Measurements from ENCODE around the gene CDHR1.

The CDHR1 gene

DNA sequence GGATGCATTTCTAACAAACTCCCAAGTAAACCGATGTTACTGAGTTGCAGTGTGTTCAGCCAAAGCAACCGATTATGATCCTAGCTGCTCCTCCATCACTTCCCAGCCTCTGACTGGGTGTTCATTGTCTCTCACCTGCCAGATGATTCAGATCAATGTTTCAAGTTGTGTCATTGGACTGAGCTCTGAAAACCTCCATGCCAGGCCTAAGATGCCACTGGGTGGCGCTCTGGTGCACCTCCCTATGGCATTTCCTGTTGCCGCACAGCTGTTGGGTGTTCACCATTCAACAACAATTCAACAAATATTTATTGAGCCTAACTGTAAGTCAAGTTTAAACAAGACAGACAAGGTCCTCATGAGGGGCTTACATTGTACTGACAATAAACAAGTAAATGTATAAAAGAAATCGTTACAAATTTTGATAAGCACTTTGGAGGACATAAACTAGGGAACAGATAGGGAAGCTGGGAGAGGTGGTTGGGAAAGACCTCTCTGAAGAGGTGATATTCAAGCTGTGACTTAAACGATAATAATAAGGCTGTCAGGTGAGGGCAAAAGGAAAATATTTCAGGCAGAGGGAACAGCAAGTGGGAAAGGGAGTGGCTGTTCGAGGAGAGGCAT, 73.3 kb downstream of the CDHR1 start:
- H3K4me1 ChIP-seq (ENCODE audit: control insufficient read depth, insufficient read depth, low read length): peaks cover 9% of the 10 kb centered on the region; the same call in 1 of the 2 replicates
- H3K4me3 ChIP-seq (ENCODE audit: low read depth, low read length): no peak overlapping the region
- H3K36me3 ChIP-seq (ENCODE audit: control insufficient read depth, insufficient read depth, low read length): no peaks in the 10 kb centered on the region
- H3K9ac ChIP-seq (ENCODE audit: low read depth, low read length): no peak overlapping the region
- H3K27me3 ChIP-seq (ENCODE audit: control insufficient read depth, insufficient read depth, low read length): no peaks in the 10 kb centered on the region
- no peaks in the 10 kb centered on the region for H3K9me3 ChIP-seq (ENCODE audit: control insufficient read depth, insufficient read depth, low read length)
- H3K27ac ChIP-seq (ENCODE audit: low read depth, low read length): no peak overlapping the region

DNA sequence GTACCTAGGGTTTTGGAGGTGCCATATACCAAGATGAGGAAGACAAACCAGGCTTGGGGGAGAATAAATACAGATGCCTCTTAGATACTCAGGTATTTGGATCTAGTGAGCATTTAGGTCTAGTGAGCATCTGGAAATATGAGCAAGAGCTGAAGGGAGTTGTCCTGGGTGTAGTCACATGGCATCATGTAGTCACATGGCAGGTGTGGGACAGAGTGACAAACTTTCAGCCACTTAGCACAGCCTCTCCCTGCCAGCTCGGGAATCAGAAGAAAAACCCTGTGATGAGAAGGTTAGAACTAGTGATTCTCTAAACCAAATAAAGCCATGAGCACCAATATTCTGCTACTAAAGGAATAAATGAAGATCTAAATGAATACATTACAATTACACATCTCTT, 74.8 kb downstream of the CDHR1 start:
- H3K36me3 ChIP-seq (ENCODE audit: control insufficient read depth, insufficient read depth, low read length): no peaks in the 10 kb centered on the region
- peaks cover 9% of the 10 kb centered on the region; the same call in 1 of the 2 replicates for H3K4me1 ChIP-seq (ENCODE audit: control insufficient read depth, insufficient read depth, low read length)
- no peak overlapping the region for H3K27ac ChIP-seq (ENCODE audit: low read depth, low read length)
- H3K9me3 ChIP-seq (ENCODE audit: control insufficient read depth, insufficient read depth, low read length): no peaks in the 10 kb centered on the region
- no peaks in the 10 kb centered on the region for H3K27me3 ChIP-seq (ENCODE audit: control insufficient read depth, insufficient read depth, low read length)
- H3K9ac ChIP-seq (ENCODE audit: low read depth, low read length): no peak overlapping the region
- no peak overlapping the region for H3K4me3 ChIP-seq (ENCODE audit: low read depth, low read length)

Measured in HUES48 (cell line).